HepG2 (cell line): ENCODE measurements around the gene CELA2B. TPM values are rescaled to one million over a fixed set of nuclear protein-coding genes. Genes with fewer than 3 reads are reported as not detected.
A peak's percentile ranks its signal among the peaks of the same experiment; 100 is the strongest.

ENCODE experiments used
- ATAC-seq: fragments of 200-7000 bp; cut with Tn5 transposase; 3 replicates; pipeline ENCODE4 v1.9.1; 2020; ENCODE audit warnings: mild to moderate bottlenecking, moderate library complexity
- BruUV-seq: library from RNA; stranded (reverse); fragments of 400-500 nt; replicated peaks from 2 replicates; lab custom pipeline; 2021; lab: Mats Ljungman, UMichigan
- CTCF ChIA-PET: fragments of 300-600 bp; formaldehyde crosslinking; extraction: SDS; loops from one replicate; lab custom pipeline; 2021; ENCODE audit warnings: low total read pairs, inconsistent platforms, low intra/inter-chr PET ratio; lab: Yijun Ruan, JAX
- POLR2A ChIA-PET: fragments of 350-600 bp; sonication (Branson Sonifier 250); formaldehyde crosslinking; loops from one replicate; lab custom pipeline; 2020; ENCODE audit warnings: antibody characterized with exemption, inconsistent platforms; lab: Yijun Ruan, JAX
- DNase-seq: peaks from one replicate; pipeline ENCODE4 v3.0.0-alpha.2; 2015; ENCODE audit warnings: low spot score
- FAIRE-seq: peaks from 3 replicates; lab custom pipeline; 2011; peaks lifted over from hg19 to GRCh38; lab: Jason Lieb, UNC
- H2AFZ ChIP-seq: one replicate; pipeline ENCODE4 v1.6.1; 2011; ENCODE audit warnings: low read length, inconsistent platforms
- H3K27ac ChIP-seq: fragments of 300-600 bp; 3 replicates; pipeline ENCODE4 v1.8.0; 2011; ENCODE audit warnings: mixed run types, mild to moderate bottlenecking, mixed read lengths, low read length, inconsistent platforms; ENCODE audit not compliant: insufficient read depth; ENCODE audit errors: extremely low read length
- H3K27me3 ChIP-seq, 2 experiments: fragments of 200-600 bp in 1 of 2; 2 replicates in 1 of 2; 3 replicates in 1 of 2; pipeline versions ENCODE4 v1.6.0 to v1.8.0; 2011; ENCODE audit warnings: low read length in 2 of 2, mild to moderate bottlenecking in 2 of 2, moderate library complexity in 2 of 2, inconsistent platforms in 1 of 2; ENCODE audit not compliant: insufficient read depth in 2 of 2, control insufficient read depth in 1 of 2
- H3K36me3 ChIP-seq, 2 experiments: fragments of 200-600 bp in 1 of 2; replicated peaks in 1 of 2; 2 replicates in 1 of 2; 3 replicates in 1 of 2; pipeline versions ENCODE4 v1.5.1 to v1.8.0; 2011; ENCODE audit warnings: low read length in 2 of 2, inconsistent platforms in 1 of 2; ENCODE audit not compliant: insufficient read depth in 2 of 2, control insufficient read depth in 1 of 2
- H3K4me1 ChIP-seq: 2 replicates; pipeline ENCODE4 v1.5.1; 2012; ENCODE audit warnings: low read length, inconsistent platforms; ENCODE audit not compliant: insufficient read depth
- H3K4me2 ChIP-seq: 2 replicates; pipeline ENCODE4 v1.6.0; 2011; ENCODE audit warnings: low read depth, low read length, inconsistent platforms
- H3K4me3 ChIP-seq, 3 experiments: fragments of 200-600 bp in 1 of 3; sonication (generic), shearing (Covaris generic) in 1 of 3; replicated peaks in 1 of 3; 2 replicates each; pipeline ENCODE4 v1.5.1; 2011 to 2016; ENCODE audit warnings: low read length in 3 of 3, inconsistent platforms in 2 of 3, low read depth in 2 of 3, mild to moderate bottlenecking in 2 of 3, control low read depth in 1 of 3, mixed read lengths in 1 of 3; ENCODE audit not compliant: insufficient read depth in 1 of 3
- H3K79me2 ChIP-seq: one replicate; pipeline ENCODE4 v1.6.1; 2011; ENCODE audit warnings: low read length, inconsistent platforms; ENCODE audit not compliant: insufficient read depth
- H3K9ac ChIP-seq: 2 replicates; pipeline ENCODE4 v1.6.0; 2011; ENCODE audit warnings: mild to moderate bottlenecking, low read depth, low read length, inconsistent platforms; ENCODE audit not compliant: insufficient read depth
- H3K9me3 ChIP-seq: 2 replicates; pipeline ENCODE4 v1.5.1; 2012; ENCODE audit warnings: mild to moderate bottlenecking, low read length
- H4K20me1 ChIP-seq: 2 replicates; pipeline ENCODE4 v1.6.0; 2011; ENCODE audit warnings: inconsistent platforms, mild to moderate bottlenecking, low read length, moderate library complexity; ENCODE audit not compliant: insufficient read depth
- HNRNPH1 ChIP-seq: fragments of 200-400 bp; formaldehyde crosslinking; optimal IDR thresholded peaks from 2 replicates; pipeline ENCODE3; 2017; ENCODE audit warnings: mild to moderate bottlenecking, low read depth, low read length
- MBNL3 ChIP-seq: fragments of 250-450 bp; sonication (Bioruptor Pico); conservative IDR thresholded peaks from 2 replicates; pipeline ENCODE4 v1.8.0; 2022; ENCODE audit warnings: mild to moderate bottlenecking, inconsistent platforms
- SETDB1 ChIP-seq: sonication (generic); formaldehyde crosslinking; IDR thresholded peaks from 2 replicates; pipeline ENCODE4 v1.5.1; 2020; ENCODE audit warnings: missing genetic modification reagents, mild to moderate bottlenecking, borderline replicate concordance
- ZNF143 ChIP-seq: sonication (generic); formaldehyde crosslinking; IDR thresholded peaks from 2 replicates; pipeline ENCODE4 v1.4.0; 2020; ENCODE audit warnings: missing genetic modification reagents
- ZNF33B ChIP-seq: sonication (generic); formaldehyde crosslinking; IDR thresholded peaks from 2 replicates; pipeline ENCODE4 v1.5.1; 2020; ENCODE audit warnings: mild to moderate bottlenecking, missing genetic modification reagents
- ZNF367 ChIP-seq: sonication (generic); formaldehyde crosslinking; IDR thresholded peaks from 2 replicates; pipeline ENCODE4 v1.4.0; 2020; ENCODE audit warnings: missing genetic modification reagents, borderline replicate concordance
- ZNF589 ChIP-seq: sonication (generic); formaldehyde crosslinking; conservative IDR thresholded peaks from 2 replicates; pipeline ENCODE4 v1.8.0; 2022; ENCODE audit warnings: mild to moderate bottlenecking, moderate library complexity, missing genetic modification reagents
- ZNF747 ChIP-seq: sonication (generic); formaldehyde crosslinking; IDR thresholded peaks from 2 replicates; pipeline ENCODE4 v1.8.1; 2023; ENCODE audit warnings: missing genetic modification reagents, mild to moderate bottlenecking, borderline replicate concordance
- ZSCAN25 ChIP-seq: sonication (generic); formaldehyde crosslinking; IDR thresholded peaks from 2 replicates; pipeline ENCODE4 v1.8.0; 2022; ENCODE audit warnings: mild to moderate bottlenecking, missing genetic modification reagents
- WGBS: methylation state at CpG from one replicate; pipeline ENCODE4 v1.1.6; 2017; ENCODE audit warnings: low lambda C conversion rate; 5-methylcytosine and 5-hydroxymethylcytosine counted together
- in situ Hi-C: cut with HindIII; loops from 2 replicates; pipeline ENCODE4 v1.10.0; 2017; ENCODE audit warnings: low pct_unique_long_range_greater_than_20kb; ENCODE audit not compliant: extremely low pct_ligation_motif_present
- intact Hi-C: fragments of 100-400 bp; cut with micrococcal nuclease; formaldehyde crosslinking; loops from one replicate; pipeline ENCODE4 v1.10.0; 2022; ENCODE audit not compliant: unreplicated experiment
- polyA plus RNA-seq, 8 experiments: library from polyadenylated mRNA; depleted of rRNA in 3 of 8; stranded (reverse) in 7 of 8; unstranded in 1 of 8; fragments of >200 nt; fragmentation: Illumina TruSeq in 4 of 8; extraction: Trizol in 4 of 8; gene quantifications; 2 replicates each; pipeline versions ENCODE4 v1.2.1 to v1.2.3, GENCODE V29; 2011 to 2016; ENCODE audit warnings: low read depth in 4 of 8, missing spikeins in 1 of 8, mixed read lengths in 1 of 8; ENCODE audit not compliant: insufficient read depth in 1 of 8
- total RNA-seq, 5 experiments: library from RNA; depleted of rRNA; stranded (reverse); fragments of >200 nt; fragmentation: Illumina TruSeq; extraction: Trizol; gene quantifications; 2 replicates each; pipeline ENCODE4 v1.2.3, GENCODE V29; 2016; ENCODE audit warnings: low read depth in 1 of 5
- TF ChIP-seq, protein P1 (sequence below): sonication (generic); formaldehyde crosslinking; IDR thresholded peaks from 2 replicates; pipeline ENCODE4 v1.4.0; 2020; ENCODE audit warnings: missing genetic modification reagents, mild to moderate bottlenecking, borderline replicate concordance
- TF ChIP-seq, protein P2 (sequence below): sonication (generic); formaldehyde crosslinking; IDR thresholded peaks from 2 replicates; pipeline ENCODE4 v1.8.1; 2023; ENCODE audit warnings: mild to moderate bottlenecking, missing genetic modification reagents
- TF ChIP-seq, protein P3 (sequence below): sonication (generic); formaldehyde crosslinking; IDR thresholded peaks from 2 replicates; pipeline ENCODE4 v1.4.0; 2020; ENCODE audit warnings: missing genetic modification reagents, mild to moderate bottlenecking, borderline replicate concordance
- TF ChIP-seq, protein P4 (sequence below): sonication (generic); formaldehyde crosslinking; IDR thresholded peaks from 2 replicates; pipeline ENCODE4 v1.8.1; 2022; ENCODE audit warnings: low read depth, mild to moderate bottlenecking, missing genetic modification reagents

The CELA2B gene
- total and polyA plus RNA-seq, 2 of the 13 experiments (the other 11 are each of a cell fraction or from before 2014, with no cell fraction given): not detected

DNA sequence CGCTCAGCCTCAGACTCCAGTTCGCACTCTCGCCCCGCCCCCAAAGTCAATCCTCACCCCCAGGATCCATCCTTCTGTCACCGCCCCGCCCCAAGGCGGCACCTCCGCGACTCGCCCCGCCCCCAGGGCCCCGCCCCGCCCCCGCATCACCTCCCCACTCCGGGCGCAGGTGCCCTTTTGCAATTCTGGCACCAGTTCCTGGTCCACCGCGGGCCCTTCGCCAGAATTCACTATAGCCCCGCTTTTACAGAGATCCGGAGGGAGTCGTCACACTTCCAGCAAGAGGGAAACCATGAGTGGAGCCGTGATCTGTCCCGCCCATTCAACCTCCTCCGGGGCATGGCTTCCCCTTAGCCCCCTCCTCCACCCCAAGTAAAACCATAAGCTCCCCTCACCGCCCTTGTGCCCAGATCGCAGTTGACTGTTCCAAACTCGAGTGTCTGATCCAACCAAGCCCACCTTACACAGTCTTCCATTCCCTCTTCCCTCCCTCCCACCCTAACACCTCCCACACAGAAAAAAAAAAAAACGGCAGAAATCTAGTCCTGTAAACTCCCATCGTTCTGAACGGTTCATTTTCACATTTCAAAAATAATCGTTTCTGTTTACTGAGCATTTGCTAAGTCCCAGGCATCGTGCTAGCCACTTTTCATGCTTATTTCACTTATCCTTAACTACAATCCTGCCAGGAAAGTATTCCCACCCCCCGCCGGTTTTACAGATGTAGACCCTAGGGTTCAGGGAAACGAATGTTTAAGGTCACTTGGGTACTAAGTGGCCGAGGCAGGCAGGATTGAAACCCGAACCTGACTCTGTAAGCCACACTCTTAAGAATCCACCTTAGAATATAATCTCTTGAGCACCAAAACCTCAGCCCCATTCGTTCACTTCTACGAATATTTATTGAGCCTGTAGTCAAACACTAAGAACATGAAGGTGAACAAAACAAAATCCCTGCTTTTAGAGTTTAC lies 49.4 kb downstream of the CELA2B start:
- WGBS: 1% methylated on average over 33 of the region's 40 CpGs
- 0 out of 5 replicates have a peak, but pooled peaks cover 0 to 2% of the 10 kb centered on the region in 2 experiments for H3K36me3 ChIP-seq
- H2AFZ ChIP-seq: peak overlapping the region; percentile 44
- H3K27me3 ChIP-seq: no peaks in the 10 kb centered on the region; a peak in 1 of 5 replicates
- in situ Hi-C loops (no loop called here), intact Hi-C loops (loop anchor here (10.0 kb wide), 1 partner anchor 79 kb away; no protein-coding TSS in a partner anchor)
- peak overlapping the region; percentile 40 for H3K27ac ChIP-seq
- peaks cover 4% of the 10 kb centered on the region; the same call in 1 of the 2 replicates for H4K20me1 ChIP-seq
- POLR2A ChIA-PET: interaction anchor here (2.2 kb wide), 1 partner anchor 59 kb away, joined by 10 read pairs; the partner anchor contains the start of gene AGMAT
- DNase-seq (peak; percentile 93), ATAC-seq (peak; percentile 13), FAIRE-seq (no peak)
- no TSS peak for BruUV-seq
- CTCF ChIA-PET: no interaction called here
- peak overlapping the region; percentile 66 for H3K9ac ChIP-seq
- peaks cover 21% of the 10 kb centered on the region for H3K79me2 ChIP-seq
- H3K9me3 ChIP-seq: no peaks in the 10 kb centered on the region
- H3K4me3 ChIP-seq: peak overlapping the region; percentile 69 to 83 (median 74)
- H3K4me1 ChIP-seq: peaks cover 36% of the 10 kb centered on the region
- peak overlapping the region; percentile 96 for H3K4me2 ChIP-seq
- TF ChIP-seq, protein P1, sequence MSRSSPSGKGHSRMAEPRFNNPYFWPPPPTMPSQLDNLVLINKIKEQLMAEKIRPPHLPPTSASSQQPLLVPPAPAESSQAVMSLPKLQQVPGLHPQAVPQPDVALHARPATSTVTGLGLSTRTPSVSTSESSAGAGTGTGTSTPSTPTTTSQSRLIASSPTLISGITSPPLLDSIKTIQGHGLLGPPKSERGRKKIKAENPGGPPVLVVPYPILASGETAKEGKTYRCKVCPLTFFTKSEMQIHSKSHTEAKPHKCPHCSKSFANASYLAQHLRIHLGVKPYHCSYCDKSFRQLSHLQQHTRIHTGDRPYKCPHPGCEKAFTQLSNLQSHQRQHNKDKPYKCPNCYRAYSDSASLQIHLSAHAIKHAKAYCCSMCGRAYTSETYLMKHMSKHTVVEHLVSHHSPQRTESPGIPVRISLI (CRISPR knock-in tag): 0 out of 2 replicates have a peak, but pooled peaks have one; percentile 21
- TF ChIP-seq, protein P2, sequence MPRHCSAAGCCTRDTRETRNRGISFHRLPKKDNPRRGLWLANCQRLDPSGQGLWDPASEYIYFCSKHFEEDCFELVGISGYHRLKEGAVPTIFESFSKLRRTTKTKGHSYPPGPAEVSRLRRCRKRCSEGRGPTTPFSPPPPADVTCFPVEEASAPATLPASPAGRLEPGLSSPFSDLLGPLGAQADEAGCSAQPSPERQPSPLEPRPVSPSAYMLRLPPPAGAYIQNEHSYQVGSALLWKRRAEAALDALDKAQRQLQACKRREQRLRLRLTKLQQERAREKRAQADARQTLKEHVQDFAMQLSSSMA (CRISPR knock-in tag): no peak
- TF ChIP-seq HNRNPH1: no peak
- no peak for TF ChIP-seq ZSCAN25 (CRISPR knock-in tag)
- TF ChIP-seq ZNF143 (CRISPR knock-in tag): no peak
- no peak for TF ChIP-seq SETDB1
- TF ChIP-seq MBNL3 (CRISPR knock-in tag): no peak
- TF ChIP-seq, protein P3, sequence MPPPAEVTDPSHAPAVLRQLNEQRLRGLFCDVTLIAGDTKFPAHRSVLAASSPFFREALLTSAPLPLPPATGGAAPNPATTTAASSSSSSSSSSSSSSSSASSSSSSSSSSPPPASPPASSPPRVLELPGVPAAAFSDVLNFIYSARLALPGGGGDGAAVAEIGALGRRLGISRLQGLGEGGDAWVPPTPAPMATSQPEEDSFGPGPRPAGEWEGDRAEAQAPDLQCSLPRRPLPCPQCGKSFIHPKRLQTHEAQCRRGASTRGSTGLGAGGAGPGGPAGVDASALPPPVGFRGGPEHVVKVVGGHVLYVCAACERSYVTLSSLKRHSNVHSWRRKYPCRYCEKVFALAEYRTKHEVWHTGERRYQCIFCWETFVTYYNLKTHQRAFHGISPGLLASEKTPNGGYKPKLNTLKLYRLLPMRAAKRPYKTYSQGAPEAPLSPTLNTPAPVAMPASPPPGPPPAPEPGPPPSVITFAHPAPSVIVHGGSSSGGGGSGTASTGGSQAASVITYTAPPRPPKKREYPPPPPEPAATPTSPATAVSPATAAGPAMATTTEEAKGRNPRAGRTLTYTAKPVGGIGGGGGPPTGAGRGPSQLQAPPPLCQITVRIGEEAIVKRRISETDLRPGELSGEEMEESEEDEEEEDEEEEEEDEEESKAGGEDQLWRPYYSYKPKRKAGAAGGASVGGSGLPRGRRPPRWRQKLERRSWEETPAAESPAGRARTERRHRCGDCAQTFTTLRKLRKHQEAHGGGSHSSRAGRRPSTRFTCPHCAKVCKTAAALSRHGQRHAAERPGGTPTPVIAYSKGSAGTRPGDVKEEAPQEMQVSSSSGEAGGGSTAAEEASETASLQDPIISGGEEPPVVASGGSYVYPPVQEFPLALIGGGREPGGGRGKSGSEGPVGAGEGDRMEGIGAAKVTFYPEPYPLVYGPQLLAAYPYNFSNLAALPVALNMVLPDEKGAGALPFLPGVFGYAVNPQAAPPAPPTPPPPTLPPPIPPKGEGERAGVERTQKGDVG: no peak
- no peak for TF ChIP-seq ZNF33B (CRISPR knock-in tag)
- TF ChIP-seq, protein P4, sequence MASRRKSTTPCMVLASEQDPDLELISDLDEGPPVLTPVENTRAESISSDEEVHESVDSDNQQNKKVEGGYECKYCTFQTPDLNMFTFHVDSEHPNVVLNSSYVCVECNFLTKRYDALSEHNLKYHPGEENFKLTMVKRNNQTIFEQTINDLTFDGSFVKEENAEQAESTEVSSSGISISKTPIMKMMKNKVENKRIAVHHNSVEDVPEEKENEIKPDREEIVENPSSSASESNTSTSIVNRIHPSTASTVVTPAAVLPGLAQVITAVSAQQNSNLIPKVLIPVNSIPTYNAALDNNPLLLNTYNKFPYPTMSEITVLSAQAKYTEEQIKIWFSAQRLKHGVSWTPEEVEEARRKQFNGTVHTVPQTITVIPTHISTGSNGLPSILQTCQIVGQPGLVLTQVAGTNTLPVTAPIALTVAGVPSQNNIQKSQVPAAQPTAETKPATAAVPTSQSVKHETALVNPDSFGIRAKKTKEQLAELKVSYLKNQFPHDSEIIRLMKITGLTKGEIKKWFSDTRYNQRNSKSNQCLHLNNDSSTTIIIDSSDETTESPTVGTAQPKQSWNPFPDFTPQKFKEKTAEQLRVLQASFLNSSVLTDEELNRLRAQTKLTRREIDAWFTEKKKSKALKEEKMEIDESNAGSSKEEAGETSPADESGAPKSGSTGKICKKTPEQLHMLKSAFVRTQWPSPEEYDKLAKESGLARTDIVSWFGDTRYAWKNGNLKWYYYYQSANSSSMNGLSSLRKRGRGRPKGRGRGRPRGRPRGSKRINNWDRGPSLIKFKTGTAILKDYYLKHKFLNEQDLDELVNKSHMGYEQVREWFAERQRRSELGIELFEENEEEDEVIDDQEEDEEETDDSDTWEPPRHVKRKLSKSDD (CRISPR knock-in tag): no peak
- no peak for TF ChIP-seq ZNF589 (CRISPR knock-in tag)
- TF ChIP-seq ZNF747 (CRISPR knock-in tag): 0 out of 2 replicates have a peak, but pooled peaks have one; percentile 29
- no peak for TF ChIP-seq ZNF367 (CRISPR knock-in tag)
